HG03108 (cell line): ENCODE results near the gene MLLT1.

ENCODE experiments used
- ATAC-seq: cut with Tn5 transposase; IDR thresholded peaks from one replicate; pipeline ENCODE4 v1.9.1; 2021; ENCODE audit warnings: moderate library complexity; ENCODE audit not compliant: unreplicated experiment

Gene MLLT1

GRCh38 chr19:6172074-6172863 is 107.5 kb downstream of the MLLT1 start:
- ATAC-seq, result no peak

DNA sequence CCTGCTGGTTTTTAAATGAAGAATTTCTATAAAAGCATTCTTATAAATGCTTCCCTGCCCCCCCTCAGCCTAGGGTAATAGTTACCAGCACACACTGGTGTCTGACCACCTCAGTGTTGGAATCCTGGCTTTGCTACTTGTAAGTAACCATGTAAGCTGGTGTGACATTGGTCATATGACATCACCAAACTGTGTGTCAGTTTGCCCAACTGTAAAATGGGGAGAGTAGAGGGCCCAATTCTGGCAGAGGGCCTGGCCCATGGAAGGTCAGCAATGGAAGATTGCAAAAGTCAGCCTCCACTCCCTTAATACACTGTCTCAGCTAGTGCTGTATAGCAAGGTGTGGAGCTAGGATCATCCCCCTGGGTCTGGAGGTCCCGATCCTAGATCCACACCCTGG is 112.7 kb downstream of the MLLT1 start:
- no peak for ATAC-seq

DNA sequence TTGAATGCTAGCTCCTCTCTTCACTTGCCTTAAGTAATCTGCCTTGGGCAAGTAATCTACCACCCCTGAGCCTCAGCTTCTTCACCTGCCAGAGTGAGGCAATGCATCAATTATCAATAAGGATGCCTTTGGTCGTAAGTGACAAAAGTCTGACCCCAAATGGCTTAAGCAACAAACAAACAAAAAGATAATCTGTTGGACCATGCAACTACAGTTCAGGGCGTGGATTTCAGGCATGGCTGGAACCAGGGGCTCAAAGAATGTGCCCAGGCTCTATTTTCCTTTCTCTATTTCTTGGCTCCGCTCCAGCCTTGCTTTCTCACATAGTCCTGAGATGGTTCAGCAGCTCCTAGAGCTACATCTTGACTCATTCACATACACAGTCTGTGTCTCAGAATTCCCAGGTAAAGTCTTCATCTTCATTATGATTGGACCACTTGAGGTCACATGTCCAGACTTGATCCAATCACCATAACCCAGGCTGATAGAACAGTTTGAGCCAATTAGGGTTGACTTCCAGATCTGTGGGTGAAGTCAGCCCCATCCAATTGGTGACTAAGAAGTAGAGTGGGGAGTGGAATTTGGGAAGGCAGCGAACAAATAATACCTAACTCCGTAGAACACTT is 114.8 kb downstream of the MLLT1 start:
- ATAC-seq, result no peak

GRCh38 chr19:6161271-6161850 is 118.4 kb downstream of the MLLT1 start:
- peak; percentile 49 for ATAC-seq
